DMS114 treated with DMSO at 0.1 percent for 48 hours (cell line): Measurements from ENCODE around the gene NOS1AP.

Experiments
- DNase-seq: peaks from one replicate; lab custom pipeline; 2025; ENCODE audit not compliant: unreplicated experiment; lab: John Stamatoyannopoulos, UW

Gene NOS1AP

DNA sequence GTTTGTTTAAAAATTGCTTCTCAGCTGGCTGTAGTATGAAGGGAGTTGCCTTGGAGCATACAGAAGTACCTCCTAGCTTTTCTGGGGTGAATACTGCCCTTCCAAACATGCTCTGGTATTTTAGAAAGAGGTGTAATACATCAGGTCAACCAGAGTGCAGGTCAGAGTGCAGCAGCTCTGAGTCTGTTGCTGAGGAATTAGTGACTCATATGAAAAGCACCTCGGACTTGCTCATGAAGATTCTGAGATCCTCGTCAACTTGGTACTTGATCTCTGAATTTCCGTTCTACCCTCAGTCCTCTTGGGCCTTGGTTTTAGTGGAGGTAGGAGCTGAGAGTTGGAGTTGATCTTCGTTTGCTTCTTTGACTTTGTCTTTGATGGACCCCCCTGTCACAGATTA is 67.3 kb downstream of the NOS1AP start:
- DNase-seq: no peak

DNA sequence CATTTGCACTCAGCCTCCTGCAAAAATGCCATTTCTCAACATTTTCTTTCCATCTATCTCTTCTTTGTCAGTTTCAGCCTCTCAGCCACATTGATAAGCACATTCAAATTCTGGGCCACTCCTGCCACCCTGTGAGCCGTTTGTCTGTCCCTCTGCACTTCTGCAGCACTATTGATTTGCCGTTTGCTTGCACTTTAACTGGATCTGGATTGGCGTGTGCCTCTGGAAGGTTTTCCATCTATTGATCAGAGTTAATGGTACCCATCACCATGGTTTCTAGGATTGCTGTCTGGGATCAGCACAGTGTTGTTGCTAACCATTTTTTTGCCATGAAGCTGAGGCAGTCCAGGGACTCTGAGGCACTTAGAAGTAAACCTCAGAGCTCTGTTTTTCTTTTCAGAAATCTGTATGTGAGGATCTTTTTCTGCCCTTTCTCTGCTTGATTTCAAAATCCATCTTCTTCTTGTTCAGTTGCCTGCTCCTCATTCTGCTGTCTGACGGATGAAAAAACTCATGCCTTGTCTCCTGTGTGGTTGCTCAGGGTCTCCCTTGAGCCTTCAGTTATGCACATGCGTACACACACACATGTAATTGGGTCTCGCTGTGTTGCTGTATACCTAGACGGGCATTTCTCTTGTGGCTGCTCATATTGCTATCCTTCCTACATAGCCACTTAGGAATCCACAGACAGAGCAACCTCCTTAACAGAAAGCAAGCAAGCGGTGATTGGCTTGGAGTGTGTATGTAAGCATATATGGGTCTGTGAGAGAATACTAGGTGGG is 67.9 kb downstream of the NOS1AP start:
- no peak for DNase-seq

DNA sequence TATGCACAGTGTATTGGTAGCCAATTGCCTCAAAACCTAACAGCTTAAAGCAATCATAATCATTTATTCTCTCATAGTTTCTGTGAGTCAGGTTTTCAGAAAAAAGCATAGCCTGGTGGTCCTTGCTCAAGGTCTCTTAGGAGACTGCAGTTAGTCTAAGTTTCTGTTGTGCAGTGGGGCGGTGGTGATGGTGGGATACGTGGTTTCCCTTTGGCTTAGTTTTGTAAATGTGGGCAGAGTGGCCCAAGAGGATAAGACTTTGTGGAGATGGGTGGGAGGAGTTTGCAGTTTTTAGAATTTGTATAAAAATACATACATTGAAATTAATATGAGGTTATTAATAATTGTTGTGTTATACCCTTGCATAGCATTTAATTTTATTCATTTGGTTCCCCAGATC is 68.6 kb downstream of the NOS1AP start:
- no peak for DNase-seq

DNA sequence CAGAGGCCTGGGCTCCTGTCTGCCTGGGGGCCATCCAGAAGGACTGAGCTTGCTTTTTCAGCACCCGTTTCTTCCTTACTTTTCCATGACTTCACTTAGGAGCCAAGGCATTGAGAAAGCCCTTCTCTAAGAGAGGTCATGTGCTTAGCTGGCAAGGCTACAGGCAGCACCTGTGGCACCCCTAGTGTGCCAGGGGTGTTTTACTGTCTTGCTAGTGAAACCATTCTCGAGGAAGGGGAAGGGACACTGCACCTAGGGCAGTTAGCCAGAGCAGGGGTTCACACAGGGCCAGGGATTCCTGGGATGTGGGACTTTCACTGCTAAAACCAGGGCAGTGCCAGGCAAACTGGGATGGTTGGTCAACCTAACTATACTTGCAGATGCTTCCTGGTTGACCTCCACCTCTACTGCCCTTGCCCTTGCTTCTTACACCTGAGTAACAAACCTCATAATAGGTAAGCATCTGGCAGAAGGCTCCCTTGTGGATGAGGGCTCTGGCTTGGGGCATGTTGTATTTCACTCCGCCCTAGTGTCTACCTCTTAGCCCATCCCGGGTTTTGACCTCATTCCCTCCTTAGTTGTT is 69.2 kb downstream of the NOS1AP start:
- no peak for DNase-seq

DNA sequence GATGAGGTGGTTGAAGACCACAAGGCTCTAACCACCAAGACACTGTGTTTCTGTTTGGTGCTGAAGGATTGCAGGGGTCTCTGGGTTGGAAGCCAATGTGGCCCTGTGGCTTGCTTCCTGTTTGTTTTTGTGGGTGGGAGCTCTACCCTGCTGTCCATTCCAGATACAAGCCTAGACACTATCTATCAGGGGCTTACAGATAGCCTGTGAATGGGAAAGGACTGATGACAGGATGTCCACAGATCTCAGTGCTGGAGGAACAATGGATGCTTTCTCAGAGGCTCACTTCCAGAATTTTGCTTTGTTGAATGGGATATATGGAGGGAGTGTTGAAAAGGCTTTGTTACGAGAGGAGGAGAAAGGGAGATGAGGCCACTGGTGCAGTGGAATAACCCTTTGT is 69.7 kb downstream of the NOS1AP start:
- DNase-seq: no peak

DNA sequence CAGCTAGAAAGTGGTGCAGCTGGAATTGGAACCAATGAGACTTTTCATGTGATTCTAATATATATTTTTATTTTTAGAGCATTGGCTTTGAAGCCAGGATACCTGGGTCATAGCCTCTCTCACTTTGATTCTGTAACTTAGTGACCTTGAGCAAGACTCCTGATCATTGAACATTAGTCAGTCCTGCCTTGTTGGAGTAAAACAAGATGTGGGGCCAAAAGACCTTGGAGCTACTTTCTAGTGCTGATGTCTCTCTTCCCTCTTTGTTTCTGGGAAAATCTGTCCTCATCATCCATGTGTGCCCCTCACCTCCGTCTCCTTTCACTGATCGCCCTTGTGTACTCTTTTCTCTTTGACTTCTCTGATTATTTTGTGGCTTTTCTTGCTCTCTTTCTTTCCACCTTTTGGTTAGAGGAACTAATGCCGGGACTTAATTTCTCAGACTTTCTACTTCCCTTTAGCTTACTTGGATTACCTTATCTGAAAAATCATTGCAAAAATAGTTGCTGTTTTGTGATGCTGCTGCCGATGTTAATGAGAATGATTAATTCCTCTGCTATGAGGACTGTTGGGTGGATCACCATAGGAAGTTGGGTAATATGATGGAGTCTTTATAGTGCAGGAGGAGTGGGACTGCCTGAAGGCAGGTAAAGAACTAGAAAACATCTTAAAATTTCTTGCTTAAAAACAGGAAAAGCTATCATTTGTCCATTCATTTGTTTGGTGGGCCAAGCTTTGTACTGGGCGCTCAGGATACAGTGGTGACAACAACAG is 72.0 kb downstream of the NOS1AP start:
- DNase-seq: no peak

DNA sequence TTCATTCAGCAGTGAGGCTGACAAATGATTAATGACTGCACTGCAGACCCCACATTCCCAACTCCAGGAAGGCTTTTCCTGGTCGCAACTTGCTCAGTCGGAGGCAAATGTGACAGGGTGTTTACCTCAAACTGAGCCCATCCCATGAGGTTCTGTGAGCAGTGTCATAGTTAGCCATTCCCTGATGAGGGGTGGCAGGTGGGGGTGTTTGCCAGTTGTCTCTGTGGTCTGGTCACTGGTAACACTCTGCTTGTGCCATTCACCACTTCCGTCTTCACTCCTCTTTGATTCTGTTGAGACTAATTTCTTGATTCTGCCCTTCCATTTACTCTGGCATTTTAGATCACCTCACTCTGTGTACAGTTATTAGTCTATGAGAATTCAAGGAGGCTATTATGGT is 73.5 kb downstream of the NOS1AP start:
- no peak for DNase-seq

DNA sequence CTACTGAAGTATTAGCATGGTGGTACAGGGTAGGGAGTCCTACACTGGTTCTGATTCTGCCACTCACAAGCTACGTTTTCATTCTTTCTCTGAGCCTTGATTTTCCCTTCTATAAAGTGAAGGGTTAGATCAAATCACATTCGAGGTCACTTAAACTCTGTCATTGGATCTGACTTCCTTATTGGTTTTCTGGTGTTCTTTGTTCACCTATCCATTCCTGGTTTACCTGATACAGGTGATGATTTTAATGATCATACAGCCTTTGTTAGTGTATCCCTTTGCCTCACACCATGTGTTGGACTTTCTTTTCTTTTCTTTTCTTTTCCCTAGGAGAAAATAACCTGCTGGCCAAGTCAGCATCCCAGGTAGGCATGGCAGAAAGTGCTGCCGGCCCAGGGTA is 74.8 kb downstream of the NOS1AP start:
- no peak for DNase-seq

DNA sequence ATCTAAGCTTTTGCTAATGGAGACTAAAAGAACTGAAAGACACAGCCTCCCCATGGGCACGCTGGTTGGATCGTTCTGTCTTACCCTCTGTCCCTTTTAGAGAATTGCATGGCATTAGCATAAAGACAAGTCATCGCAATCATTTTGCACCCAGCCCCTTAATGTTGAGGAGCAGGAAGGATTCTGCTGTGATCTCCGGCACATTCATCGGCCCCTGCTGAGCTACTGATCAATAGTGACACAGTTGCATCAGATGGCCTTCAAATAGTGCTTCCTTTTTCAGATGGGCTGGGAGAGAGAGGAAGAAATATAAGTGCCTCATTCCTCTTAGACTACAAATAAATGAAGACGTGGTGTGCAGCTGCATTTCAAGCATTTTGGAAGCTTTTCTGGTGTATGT is 75.4 kb downstream of the NOS1AP start:
- no peak for DNase-seq

DNA sequence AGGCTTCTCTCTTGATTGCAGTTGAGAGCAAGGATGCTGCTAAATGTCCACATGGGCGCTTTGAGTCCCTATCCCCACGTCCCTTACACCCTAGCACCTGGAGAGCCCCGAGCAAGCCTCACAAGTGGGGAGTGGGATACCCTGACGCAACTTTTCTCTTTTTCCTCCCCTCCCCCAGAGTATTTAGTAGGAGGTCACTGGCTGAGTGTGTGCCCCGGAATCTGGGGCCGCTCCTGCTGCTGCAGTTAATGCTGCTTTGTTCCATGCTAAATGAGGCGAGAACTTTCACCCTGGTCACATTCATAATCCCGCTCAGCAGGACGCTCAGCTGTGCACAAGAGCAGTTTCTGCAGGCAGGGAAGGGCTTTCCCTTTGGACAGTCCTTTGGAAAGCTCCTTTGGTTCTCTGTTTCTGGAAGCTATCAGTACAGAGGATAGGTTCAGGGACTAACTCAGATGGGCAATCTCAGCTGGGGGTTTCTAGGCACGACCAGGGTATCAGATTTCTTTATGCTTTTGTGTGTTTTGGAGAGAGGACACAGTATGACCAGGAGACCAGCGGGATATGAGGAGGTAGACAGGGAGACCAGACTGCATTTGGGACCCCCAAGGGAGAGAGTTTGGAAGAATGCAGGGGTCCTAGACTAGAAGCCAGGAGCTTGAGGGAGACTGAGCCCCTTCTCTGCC is 75.9 kb downstream of the NOS1AP start:
- no peak for DNase-seq

DNA sequence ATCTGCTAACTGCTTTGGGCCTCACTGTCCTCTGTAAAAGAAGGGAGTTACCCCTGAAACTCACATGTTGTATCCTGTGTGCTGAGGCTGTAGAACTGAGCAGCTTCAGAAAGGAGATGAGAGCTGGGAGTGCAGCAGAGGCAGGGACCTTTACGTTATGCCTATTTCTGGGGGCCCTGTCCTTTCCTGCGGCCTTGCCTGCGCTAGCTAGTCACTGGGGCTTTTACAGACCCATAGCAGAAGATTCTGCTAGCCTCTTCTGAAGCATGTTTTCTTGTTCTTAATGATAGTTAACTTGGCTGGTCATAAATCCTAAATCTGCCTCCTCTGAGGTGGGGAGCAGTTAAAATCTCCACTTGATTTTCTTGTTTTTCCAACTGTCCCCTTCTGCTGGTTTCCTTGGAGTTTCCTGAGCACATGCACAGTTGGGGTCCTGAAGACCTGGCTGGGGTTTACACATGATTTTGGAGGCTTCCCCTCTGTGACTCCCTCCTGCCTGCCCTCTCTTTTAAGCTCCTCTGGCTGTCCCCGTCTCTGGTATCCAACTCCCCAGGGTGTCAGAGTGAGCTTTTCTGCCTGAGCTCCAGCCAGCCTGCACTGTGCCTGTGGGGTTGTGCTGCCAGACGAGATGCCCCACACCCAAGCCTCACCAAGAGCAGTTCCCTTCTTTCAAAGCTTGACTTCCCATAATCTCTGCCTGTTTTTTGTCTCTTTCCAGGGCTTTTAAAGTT is 76.6 kb downstream of the NOS1AP start:
- DNase-seq: no peak

DNA sequence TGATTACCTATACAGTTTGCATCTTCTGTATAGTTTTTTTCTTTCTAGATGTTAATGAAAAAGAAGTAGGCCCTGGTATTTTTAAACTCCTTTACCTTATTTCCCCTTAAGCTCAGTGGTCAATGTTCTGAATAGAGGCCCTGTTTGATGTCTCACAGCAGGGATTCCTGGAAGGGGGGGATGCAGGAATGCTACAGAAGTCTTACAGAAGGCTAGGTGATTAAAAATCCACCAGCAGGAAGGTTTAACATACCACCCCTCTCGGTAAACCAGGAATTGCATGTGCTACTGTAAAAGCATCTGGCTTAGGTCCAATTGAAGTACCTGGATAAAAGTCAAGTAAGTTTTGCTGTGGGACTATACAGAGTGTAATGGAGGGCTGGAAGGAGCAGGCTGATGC is 78.3 kb downstream of the NOS1AP start:
- DNase-seq: no peak

DNA sequence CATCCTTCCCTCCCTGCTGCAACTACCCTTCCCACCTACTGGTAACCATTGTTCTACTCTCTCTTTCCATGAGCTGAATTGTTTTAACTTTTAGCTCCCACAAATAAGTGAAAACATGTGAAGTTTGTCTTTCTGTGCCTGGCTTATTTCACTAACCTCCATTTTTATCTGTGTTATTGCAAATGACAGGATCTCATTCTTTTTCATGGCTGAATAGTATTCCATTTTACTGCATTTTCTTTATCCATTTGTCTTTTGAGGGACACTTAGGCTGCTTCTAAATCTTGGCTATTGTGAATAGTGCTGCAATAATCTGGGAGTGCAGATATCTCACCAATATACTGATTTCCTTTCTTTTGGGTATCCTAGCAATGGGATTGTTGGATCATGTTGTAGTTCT is 80.6 kb downstream of the NOS1AP start:
- no peak for DNase-seq

DNA sequence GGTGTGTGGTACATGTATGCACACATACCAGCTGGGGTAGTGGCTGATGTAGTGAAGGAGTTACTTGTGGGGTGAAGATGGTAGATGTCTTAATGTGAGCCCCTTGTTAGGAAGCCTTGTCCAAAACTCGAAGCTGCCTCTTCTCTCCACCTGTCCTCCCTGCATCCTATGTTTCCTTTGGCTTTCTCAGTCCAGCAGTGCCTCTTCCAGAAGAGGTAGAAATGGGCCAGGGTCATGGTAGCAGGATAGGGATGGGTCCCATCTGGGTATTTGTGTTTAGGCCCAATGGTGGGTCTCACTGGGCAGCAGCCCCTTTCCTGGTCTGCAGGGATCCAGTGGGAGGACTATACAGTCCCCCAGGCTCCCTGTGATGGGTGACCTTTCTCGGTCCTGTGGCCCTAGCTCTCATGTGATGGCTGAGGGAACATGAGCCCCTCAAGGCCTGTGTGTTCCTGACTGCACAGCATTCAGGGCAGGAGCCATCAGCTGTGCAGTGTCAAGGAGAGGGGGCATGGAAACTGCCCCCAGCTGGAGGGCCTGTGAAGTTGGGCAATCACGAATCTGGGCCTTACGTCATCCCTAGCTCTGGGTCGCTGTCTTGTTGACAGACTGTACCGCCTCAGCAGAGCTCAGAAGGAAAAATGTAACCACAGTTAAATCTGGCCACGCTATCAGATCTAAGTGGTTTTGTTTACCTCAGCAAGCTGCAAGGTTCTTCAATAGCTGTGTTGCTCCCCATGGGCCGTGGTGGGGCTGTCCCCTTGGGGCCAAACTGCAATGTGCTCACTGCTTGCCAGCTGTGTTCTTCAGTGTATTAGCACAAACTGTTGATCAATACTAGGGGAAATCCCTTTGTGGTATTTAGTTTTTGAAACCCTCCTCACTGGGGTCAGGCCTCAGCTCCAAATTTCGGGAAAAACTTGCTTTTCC is 82.7 kb downstream of the NOS1AP start:
- no peak for DNase-seq

DNA sequence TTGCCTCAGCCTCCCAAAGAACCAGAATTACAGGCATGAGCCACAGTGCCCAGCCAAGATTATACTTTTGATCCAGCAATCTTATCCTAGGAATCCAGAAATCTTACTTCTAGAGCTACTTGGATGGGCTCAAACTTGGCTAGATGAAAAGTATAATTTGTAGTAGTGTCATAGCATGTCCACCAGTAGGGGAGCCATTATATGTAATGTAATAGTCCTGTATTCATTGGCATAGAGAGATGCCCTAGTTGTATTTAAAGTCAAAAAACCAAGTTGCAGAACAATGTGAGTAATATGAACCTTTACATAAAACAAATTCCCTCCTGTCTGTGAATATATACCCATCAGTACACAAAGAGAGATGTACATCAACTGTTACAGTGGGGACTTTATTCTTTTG is 83.9 kb downstream of the NOS1AP start:
- DNase-seq: no peak

DNA sequence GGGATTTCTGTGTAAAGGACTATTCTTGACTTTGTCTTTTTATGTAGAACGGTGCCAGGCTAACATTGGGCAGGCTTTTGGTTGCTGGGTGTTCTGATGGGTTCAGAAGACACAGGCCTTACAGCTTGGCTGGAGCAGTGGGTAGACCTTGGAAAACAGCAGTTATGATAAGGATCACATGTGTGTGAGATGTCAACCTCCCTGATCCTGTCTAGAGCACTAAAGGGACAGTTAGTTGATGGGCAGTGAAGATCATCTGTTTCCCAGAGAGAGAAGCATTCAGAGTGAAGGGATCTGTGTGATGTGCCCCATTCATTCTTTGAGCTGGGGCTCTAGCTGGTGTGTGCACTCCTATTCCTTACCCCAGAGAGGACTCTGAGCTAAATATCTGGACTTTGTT is 88.0 kb downstream of the NOS1AP start:
- no peak for DNase-seq

DNA sequence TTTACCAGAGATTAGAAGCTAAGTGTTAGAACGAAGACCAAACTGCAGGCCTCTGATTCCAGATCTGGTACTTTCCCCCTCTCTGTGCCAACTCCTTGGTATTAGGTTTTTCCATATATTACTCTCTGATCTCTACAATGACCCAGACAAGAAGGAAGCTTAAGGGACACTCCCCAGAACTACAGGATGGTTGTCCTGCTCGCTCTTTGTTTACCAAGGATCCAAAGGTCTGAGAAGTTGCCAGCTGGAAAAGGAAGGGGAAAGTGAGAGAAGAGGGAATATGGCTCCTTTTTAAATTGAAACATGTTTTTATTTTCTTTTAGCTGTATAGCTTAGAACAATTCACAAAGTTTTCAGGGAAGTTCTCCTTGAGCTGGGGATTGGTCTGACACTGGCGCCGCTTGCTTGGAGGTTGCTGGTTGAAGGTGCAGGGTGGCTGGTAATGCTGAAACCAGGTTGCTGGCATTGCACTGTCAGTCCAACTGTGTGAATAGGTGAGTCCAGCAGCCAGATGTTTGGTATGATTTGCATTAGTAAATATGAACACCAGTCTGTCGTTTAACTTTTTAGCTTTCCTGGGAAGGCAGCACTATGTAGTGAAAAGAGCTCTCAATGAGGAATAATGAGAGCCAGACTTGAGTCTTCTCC is 89.3 kb downstream of the NOS1AP start:
- DNase-seq: no peak

DNA sequence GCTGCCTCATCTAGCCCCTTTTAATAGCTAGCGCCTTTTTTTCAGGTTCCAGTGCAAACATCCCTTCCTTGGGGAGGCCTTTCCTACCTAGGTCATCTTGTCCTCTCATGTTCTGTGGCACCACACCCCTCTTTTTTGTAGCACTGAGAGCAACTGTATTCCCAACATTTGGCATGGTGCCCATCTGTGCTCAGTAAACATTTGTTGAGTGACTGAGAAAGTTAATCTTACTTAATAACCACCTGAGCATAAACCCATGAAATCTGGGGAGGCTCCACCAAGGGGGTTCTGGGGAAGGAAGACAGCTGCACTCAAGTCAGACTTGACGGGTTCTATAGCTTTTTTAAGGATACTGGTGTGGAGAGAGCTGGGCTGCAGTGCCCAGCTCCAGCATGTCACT is 90.0 kb downstream of the NOS1AP start:
- no peak for DNase-seq

DNA sequence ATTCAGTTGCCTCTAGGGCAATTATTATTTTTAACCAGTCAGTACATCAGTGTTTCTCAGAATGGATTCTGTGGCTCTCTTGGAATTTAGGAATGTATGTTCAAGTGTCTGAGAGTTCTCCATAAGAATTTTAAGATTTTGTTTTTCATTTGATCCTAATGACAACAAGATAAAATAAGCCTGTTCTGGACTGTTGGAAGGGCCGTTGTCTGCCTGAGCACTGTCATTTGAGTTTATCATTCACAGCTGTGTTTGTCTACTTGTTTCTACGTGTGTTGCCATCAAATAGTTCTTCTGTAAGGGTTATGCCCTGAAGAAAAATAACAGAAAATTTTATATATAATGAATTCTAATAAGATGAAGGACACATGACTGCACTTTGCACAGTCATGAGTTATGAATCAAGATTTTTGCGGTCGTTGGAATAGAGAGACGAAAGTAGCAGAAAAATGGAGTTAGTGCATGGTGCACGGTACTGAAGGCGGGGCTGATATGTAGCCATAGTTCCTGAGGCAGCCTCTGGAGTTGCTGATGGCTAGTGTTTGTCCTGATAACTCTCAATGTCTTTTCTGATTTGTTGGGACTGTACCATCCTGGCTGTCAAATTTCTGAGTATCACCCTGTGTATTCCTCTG is 92.5 kb downstream of the NOS1AP start:
- no peak for DNase-seq
